HL-60 (cell line): ENCODE data around the gene GAPDHS.
A peak's percentile ranks its signal among the peaks of the same experiment; 100 is the strongest.

ENCODE experiments used
- DNase-seq, 2 experiments: peaks; one replicate each; pipeline ENCODE4 v3.0.0-alpha.2; 2010 to 2020; ENCODE audit warnings: low read depth in 1 of 2, low spot score in 1 of 2
- H3K27ac ChIP-seq: fragments of 250-450 bp; sonication (Bioruptor Pico); replicated peaks from 2 replicates; pipeline ENCODE4 v1.5.1; 2020; ENCODE audit warnings: mild to moderate bottlenecking, moderate library complexity
- H3K27me3 ChIP-seq: fragments of 250-450 bp; sonication (Bioruptor Pico); 2 replicates; pipeline ENCODE4 v1.5.1; 2021; ENCODE audit warnings: mild to moderate bottlenecking, moderate library complexity; ENCODE audit not compliant: insufficient read depth, poor library complexity, severe bottlenecking
- H3K4me3 ChIP-seq: replicated peaks from 2 replicates; pipeline ENCODE4 v1.5.1; 2011; ENCODE audit warnings: mild to moderate bottlenecking, control low read depth, low read length; ENCODE audit not compliant: insufficient read depth
- GABPA ChIP-seq: IDR thresholded peaks from 2 replicates; pipeline ENCODE4 v1.6.1; 2012; ENCODE audit warnings: low read depth
- POLR2AphosphoS5 ChIP-seq: IDR thresholded peaks from 2 replicates; pipeline ENCODE4 v1.6.1; 2012; ENCODE audit warnings: low read depth
- SPI1 ChIP-seq: IDR thresholded peaks from 2 replicates; pipeline ENCODE4 v1.6.1; 2012; ENCODE audit warnings: low read depth, mild to moderate bottlenecking, borderline replicate concordance
- TF ChIP-seq, protein P1 (sequence below): IDR thresholded peaks from one replicate; pipeline ENCODE4 v1.5.1; 2011; ENCODE audit warnings: low read length, control low read depth, inconsistent platforms; ENCODE audit not compliant: insufficient read depth
- TF ChIP-seq, protein P2 (sequence below): IDR thresholded peaks from 2 replicates; pipeline ENCODE4 v1.6.1; 2012; ENCODE audit warnings: low read depth; ENCODE audit not compliant: insufficient replicate concordance

The GAPDHS gene

DNA sequence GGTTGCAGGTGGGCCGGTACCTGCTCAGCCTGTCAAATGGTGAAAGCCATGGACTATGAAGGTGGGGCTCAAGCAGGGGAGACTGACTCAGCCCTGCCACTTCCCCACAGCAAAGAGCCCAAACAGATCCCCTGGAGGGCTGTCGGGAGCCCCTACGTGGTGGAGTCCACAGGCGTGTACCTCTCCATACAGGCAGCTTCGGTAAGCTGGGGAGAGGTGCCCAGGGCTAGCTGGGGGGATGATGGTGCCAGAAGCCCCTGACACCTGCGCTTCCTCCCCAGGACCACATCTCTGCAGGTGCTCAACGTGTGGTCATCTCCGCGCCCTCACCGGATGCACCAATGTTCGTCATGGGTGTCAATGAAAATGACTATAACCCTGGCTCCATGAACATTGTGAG lies 9.0 kb downstream of the GAPDHS start:
- Histone ChIP-seq H3K4me3 (no peak overlapping the region), H3K27me3 (no peaks in the 10 kb centered on the region), H3K27ac (no peak overlapping the region)
- no peak for TF ChIP-seq SPI1
- TF ChIP-seq POLR2AphosphoS5, result no peak
- TF ChIP-seq, protein P1, sequence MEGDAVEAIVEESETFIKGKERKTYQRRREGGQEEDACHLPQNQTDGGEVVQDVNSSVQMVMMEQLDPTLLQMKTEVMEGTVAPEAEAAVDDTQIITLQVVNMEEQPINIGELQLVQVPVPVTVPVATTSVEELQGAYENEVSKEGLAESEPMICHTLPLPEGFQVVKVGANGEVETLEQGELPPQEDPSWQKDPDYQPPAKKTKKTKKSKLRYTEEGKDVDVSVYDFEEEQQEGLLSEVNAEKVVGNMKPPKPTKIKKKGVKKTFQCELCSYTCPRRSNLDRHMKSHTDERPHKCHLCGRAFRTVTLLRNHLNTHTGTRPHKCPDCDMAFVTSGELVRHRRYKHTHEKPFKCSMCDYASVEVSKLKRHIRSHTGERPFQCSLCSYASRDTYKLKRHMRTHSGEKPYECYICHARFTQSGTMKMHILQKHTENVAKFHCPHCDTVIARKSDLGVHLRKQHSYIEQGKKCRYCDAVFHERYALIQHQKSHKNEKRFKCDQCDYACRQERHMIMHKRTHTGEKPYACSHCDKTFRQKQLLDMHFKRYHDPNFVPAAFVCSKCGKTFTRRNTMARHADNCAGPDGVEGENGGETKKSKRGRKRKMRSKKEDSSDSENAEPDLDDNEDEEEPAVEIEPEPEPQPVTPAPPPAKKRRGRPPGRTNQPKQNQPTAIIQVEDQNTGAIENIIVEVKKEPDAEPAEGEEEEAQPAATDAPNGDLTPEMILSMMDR, result no peak
- no peak for TF ChIP-seq GABPA
- TF ChIP-seq, protein P2, sequence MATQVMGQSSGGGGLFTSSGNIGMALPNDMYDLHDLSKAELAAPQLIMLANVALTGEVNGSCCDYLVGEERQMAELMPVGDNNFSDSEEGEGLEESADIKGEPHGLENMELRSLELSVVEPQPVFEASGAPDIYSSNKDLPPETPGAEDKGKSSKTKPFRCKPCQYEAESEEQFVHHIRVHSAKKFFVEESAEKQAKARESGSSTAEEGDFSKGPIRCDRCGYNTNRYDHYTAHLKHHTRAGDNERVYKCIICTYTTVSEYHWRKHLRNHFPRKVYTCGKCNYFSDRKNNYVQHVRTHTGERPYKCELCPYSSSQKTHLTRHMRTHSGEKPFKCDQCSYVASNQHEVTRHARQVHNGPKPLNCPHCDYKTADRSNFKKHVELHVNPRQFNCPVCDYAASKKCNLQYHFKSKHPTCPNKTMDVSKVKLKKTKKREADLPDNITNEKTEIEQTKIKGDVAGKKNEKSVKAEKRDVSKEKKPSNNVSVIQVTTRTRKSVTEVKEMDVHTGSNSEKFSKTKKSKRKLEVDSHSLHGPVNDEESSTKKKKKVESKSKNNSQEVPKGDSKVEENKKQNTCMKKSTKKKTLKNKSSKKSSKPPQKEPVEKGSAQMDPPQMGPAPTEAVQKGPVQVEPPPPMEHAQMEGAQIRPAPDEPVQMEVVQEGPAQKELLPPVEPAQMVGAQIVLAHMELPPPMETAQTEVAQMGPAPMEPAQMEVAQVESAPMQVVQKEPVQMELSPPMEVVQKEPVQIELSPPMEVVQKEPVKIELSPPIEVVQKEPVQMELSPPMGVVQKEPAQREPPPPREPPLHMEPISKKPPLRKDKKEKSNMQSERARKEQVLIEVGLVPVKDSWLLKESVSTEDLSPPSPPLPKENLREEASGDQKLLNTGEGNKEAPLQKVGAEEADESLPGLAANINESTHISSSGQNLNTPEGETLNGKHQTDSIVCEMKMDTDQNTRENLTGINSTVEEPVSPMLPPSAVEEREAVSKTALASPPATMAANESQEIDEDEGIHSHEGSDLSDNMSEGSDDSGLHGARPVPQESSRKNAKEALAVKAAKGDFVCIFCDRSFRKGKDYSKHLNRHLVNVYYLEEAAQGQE, result no peak
- no peak for DNase-seq

DNA sequence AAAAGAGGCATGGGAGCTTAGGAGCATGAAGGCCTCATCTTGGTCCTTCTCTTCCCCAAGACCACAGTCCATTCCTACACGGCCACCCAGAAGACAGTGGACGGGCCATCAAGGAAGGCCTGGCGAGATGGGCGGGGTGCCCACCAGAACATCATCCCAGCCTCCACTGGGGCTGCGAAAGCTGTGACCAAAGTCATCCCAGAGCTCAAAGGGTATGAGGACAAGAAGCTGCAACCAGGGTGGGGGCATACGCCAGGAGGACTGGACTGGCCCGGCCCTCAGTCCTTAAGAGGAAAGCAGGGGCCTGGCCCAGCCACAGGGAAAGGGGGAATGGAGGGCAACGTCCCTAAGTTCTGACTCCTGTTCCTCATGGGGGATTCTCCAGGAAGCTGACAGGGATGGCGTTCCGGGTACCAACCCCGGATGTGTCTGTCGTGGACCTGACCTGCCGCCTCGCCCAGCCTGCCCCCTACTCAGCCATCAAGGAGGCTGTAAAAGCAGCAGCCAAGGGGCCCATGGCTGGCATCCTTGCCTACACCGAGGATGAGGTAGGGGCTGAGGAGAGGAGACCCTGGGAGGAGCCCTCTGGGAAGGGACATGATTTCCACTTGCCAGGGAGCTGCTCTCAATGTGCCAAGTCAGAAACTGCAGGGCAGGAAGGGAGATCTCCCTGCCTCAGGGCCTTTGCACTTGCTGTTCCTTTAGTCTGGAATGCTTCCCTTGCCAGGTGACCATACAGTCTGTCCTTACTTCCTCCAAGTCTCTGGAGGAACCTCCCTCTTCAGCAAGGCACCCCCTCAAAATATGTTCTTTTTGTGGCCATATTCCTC lies 10.2 kb downstream of the GAPDHS start:
- TF ChIP-seq SPI1 (no peak), GABPA (no peak), POLR2AphosphoS5 (no peak)
- TF ChIP-seq, protein P1, result no peak
- TF ChIP-seq, protein P2, result no peak
- Histone ChIP-seq H3K27me3 (no peaks in the 10 kb centered on the region), H3K4me3 (no peak overlapping the region), H3K27ac (no peak overlapping the region)
- no peak for DNase-seq

DNA sequence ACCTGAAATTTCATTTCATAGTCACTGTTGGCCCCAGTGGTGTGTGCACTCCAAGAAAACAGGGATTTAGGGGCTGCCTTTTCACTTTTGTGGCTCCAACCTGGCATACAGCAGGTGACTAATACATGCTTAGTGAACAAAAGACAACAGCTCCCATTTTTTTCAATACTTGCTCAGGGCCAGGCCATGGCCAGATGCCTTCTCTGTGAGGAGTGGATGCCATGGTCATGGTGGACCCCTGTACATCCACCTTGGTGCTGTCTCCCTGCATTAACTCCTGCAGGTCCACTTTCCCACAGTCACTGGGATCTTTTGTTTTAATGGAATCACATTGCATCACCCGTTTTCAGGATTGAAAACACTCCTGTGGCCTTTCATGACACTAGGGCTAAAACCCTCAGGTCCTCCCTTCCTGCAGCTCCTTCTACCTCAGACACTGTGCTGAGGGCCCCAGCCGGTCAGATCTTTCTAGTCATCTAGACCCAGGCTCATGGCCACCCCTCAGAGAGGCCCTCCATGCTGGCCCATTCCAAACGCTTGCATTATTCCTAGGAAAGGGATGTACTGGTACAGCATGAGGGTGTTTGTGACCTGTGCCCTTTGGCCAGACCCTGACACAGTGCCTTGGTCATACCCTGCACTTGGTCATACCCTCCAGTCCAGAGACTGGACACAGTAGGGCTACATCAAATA lies 11.0 kb downstream of the GAPDHS start:
- DNase-seq, result no peak
- TF ChIP-seq, protein P1, result no peak
- TF ChIP-seq POLR2AphosphoS5 (no peak), SPI1 (no peak), GABPA (no peak)
- TF ChIP-seq, protein P2, result no peak
- Histone ChIP-seq H3K27ac (no peak overlapping the region; the same call in 1 of the 2 replicates), H3K27me3 (no peaks in the 10 kb centered on the region), H3K4me3 (peak overlapping the region; percentile 94)
